Measurements from ENCODE around the gene PSTPIP1. TPM values are rescaled to one million over a fixed set of nuclear protein-coding genes. Genes with fewer than 3 reads are reported as not detected.

PSTPIP1 gene
- total RNA-seq, 2 experiments from 2014 or later: 113 to 121 TPM

DNA sequence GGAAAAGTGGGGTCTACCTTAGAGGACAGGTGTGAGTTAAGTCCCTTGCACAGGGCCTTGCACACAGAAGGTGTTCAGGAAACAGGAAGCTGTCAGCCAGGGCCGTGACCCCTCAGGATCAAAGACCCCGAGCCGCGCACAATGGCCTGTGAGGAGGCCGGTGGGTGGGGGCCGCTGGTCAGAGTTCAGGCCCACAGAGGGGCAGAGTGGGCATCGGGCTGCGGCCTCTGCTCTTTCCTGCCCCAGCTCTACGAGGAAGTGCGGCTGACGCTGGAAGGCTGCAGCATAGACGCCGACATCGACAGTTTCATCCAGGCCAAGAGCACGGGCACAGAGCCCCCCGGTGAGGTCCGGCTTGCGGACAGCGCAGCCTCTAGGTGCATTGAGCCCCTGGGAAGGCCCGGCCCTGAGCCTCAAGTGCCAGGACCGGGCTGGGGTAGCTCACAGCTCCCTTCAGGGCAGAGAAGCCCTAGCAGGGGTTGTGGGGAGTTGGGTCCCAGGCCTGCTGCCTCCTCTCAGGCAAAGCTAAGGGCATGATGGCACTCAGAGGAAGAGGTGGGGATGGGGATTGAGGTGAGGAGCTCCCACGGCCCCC, 37.2 kb downstream of the PSTPIP1 start:
- POLR2A ChIA-PET: interaction anchor here (0.6 to 1.6 kb wide), 3 partner anchors 12 to 100 kb away, joined by 3 to 6 read pairs (median 4); partner anchors contain the start of gene RCN2

DNA sequence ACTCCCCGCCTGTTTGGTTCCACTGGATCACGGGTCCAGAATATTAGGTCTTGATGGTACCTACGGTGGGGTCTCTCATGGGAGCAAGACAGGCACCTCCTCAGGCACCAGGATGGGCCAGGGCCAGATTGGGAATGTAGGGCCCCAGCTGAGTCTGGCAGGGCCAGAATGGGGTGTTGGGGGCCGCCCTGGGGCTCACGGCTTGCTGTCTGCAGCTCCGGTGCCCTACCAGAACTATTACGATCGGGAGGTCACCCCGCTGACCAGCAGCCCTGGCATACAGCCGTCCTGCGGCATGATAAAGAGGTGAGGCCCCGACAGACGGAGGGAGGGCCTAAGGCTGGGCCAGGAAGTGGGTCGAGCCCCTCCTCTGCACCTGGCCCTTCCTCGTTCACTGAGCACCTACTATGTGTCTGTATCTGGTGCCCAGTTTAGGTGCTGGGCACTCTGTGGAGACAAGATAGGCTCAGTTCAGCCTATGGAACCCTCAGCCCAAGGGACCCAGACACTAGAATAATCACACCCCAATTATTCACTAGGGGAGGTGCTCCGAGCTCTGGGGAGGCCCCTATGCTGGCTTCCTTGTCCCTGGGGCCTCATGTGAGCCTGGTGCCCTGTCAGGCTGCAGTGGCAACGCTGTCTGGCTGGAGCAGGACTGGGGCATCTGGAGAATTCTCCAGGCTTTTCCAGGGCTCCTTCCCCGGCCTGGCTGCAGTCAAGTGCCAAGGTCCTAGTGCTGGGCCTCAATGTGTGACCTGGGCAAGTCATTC, 37.9 kb downstream of the PSTPIP1 start:
- intact Hi-C loops (cut with micrococcal nuclease): no loop called here
- DNase-seq (peak; percentile 1), ATAC-seq (no peak)
- H3K27me3 Mint-ChIP-seq: no peaks in the 10 kb centered on the region
- ChIA-PET CTCF (interaction anchor here (1.1 to 5.1 kb wide), 5 partner anchors 8 to 91 kb away, joined by 3 to 51 read pairs (median 12); partner anchors contain the start of gene PSTPIP1), POLR2A (interaction anchor here (1.4 to 3.5 kb wide), 2 partner anchors 11 to 33 kb away, joined by 4 to 13 read pairs; no protein-coding TSS in a partner anchor)
- no peak overlapping the region for H3K4me3 Mint-ChIP-seq
- peaks cover 8% of the 10 kb centered on the region for H3K9me3 Mint-ChIP-seq
- TF ChIP-seq, protein P1, sequence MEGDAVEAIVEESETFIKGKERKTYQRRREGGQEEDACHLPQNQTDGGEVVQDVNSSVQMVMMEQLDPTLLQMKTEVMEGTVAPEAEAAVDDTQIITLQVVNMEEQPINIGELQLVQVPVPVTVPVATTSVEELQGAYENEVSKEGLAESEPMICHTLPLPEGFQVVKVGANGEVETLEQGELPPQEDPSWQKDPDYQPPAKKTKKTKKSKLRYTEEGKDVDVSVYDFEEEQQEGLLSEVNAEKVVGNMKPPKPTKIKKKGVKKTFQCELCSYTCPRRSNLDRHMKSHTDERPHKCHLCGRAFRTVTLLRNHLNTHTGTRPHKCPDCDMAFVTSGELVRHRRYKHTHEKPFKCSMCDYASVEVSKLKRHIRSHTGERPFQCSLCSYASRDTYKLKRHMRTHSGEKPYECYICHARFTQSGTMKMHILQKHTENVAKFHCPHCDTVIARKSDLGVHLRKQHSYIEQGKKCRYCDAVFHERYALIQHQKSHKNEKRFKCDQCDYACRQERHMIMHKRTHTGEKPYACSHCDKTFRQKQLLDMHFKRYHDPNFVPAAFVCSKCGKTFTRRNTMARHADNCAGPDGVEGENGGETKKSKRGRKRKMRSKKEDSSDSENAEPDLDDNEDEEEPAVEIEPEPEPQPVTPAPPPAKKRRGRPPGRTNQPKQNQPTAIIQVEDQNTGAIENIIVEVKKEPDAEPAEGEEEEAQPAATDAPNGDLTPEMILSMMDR (IDR thresholded peaks at IDR 0.05): no peak
- H3K4me1 Mint-ChIP-seq (ENCODE audit: low read depth): peaks cover 14% of the 10 kb centered on the region
- peaks cover 45% of the 10 kb centered on the region for H3K36me3 Mint-ChIP-seq (ENCODE audit: low read depth)
- H3K27ac Mint-ChIP-seq: peak overlapping the region; percentile 46

More for the DNA sequence above, 37.2 kb downstream of the PSTPIP1 start:
- no peak for ATAC-seq
- Mint-ChIP-seq H3K4me1 (ENCODE audit: low read depth) (peaks cover 14% of the 10 kb centered on the region), H3K36me3 (ENCODE audit: low read depth) (peaks cover 44% of the 10 kb centered on the region), H3K4me3 (no peak overlapping the region), H3K9me3 (peaks cover 3% of the 10 kb centered on the region), H3K27me3 (no peaks in the 10 kb centered on the region), H3K27ac (no peak overlapping the region)
- intact Hi-C loops (cut with micrococcal nuclease): no loop called here
- CTCF ChIA-PET: interaction anchor here (1.1 to 5.1 kb wide), 3 partner anchors 9 to 90 kb away, joined by 3 to 51 read pairs (median 8); no protein-coding TSS in a partner anchor
- DNase-seq: peak; percentile 0
- TF ChIP-seq, protein P1 (IDR thresholded peaks at IDR 0.05): no peak

GRCh38 chr15:77033417-77033728, 38.4 kb downstream of the PSTPIP1 start:
- CTCF ChIA-PET: interaction anchor here (2.3 to 5.1 kb wide), 4 partner anchors 9 to 60 kb away, joined by 8 to 51 read pairs (median 32); partner anchors contain the start of gene PSTPIP1
- peaks cover 45% of the 10 kb centered on the region for H3K36me3 Mint-ChIP-seq (ENCODE audit: low read depth)
- TF ChIP-seq, protein P1 (IDR thresholded peaks at IDR 0.05): no peak
- peaks cover 8% of the 10 kb centered on the region for H3K9me3 Mint-ChIP-seq
- no peak overlapping the region for H3K4me3 Mint-ChIP-seq
- DNase-seq (no peak), ATAC-seq (no peak)
- intact Hi-C loops (cut with micrococcal nuclease): no loop called here
- no peaks in the 10 kb centered on the region for H3K27me3 Mint-ChIP-seq
- POLR2A ChIA-PET: interaction anchor here (1.4 to 3.5 kb wide), 3 partner anchors 12 to 34 kb away, joined by 4 to 13 read pairs (median 10); no protein-coding TSS in a partner anchor
- peak overlapping the region; percentile 46 for H3K27ac Mint-ChIP-seq
- H3K4me1 Mint-ChIP-seq (ENCODE audit: low read depth): peaks cover 15% of the 10 kb centered on the region

- TF ChIP-seq, protein P1 (IDR thresholded peaks at IDR 0.05): no peak
- DNase-seq (peak; percentile 1), ATAC-seq (no peak)
- H3K4me3 Mint-ChIP-seq: no peak overlapping the region
- ChIA-PET POLR2A (interaction anchor here (1.4 to 3.5 kb wide), 3 partner anchors 12 to 34 kb away, joined by 4 to 13 read pairs (median 10); no protein-coding TSS in a partner anchor), CTCF (interaction anchor here (0.6 to 5.1 kb wide), 17 partner anchors 10 to 93 kb away, joined by 3 to 51 read pairs (median 7); partner anchors contain the start of gene PSTPIP1)
- H3K27ac Mint-ChIP-seq: peak overlapping the region; percentile 20
- H3K9me3 Mint-ChIP-seq: peaks cover 8% of the 10 kb centered on the region
- intact Hi-C loops (cut with micrococcal nuclease): no loop called here
- H3K36me3 Mint-ChIP-seq (ENCODE audit: low read depth): peaks cover 42% of the 10 kb centered on the region
- H3K27me3 Mint-ChIP-seq: no peaks in the 10 kb centered on the region
- peaks cover 18% of the 10 kb centered on the region for H3K4me1 Mint-ChIP-seq (ENCODE audit: low read depth)
These were observed 39.1 kb downstream of the PSTPIP1 start for GRCh38 chr15:77033729-77034671.
